ENCODE results near the gene CASP8AP2. TPM values are rescaled to one million over a fixed set of nuclear protein-coding genes. Genes with fewer than 3 reads are reported as not detected.

The CASP8AP2 gene
- polyA plus RNA-seq, 2 of the 4 experiments (the other 2 are of a cell fraction), result 8.2 to 13.6 TPM

GRCh38 chr6:89817481-89817880 is 12.2 kb upstream of the CASP8AP2 start:
- Histone ChIP-seq H3K4me3 (no peak overlapping the region), H3K4me1 (peaks cover 16% of the 10 kb centered on the region), H3K9me3 (no peaks in the 10 kb centered on the region), H3K4me2 (peak overlapping the region; percentile 63; the same call in 2 of the 3 replicates), H3K27ac (no peak overlapping the region)
- TF ChIP-seq REST (IDR thresholded peaks at IDR 0.05), result no peak
- no peak for TF ChIP-seq TFCP2L1 (CRISPR knock-in tag; IDR thresholded peaks at IDR 0.05)
- TF ChIP-seq BCL3 (IDR thresholded peaks at IDR 0.05), result no peak
- TF ChIP-seq HEYL (CRISPR knock-in tag; IDR thresholded peaks at IDR 0.05), result no peak
- no peak for TF ChIP-seq CHD4 (IDR thresholded peaks at IDR 0.05; ENCODE audit: borderline replicate concordance)
- TF ChIP-seq RCOR1 (IDR thresholded peaks at IDR 0.05; ENCODE audit: low read depth, low read length), result no peak
- no peak for TF ChIP-seq GATA3 (IDR thresholded peaks at IDR 0.05; ENCODE audit: borderline replicate concordance)
- TF ChIP-seq SMC3 (IDR thresholded peaks at IDR 0.05), result no peak
- TF ChIP-seq CEBPB (IDR thresholded peaks at IDR 0.05), result no peak
- 85% methylated on average over 3 of the region's 3 CpGs for whole genome bisulfite sequencing (ENCODE audit: missing lambda C conversion rate)
- FAIRE-seq (no peak), DNase-seq (ENCODE audit: low read depth in 1 of 2, low spot score in 1 of 2) (no peak), ATAC-seq (no peak)
- ChIA-PET CTCF (interaction anchor here (0.6 kb wide), 1 partner anchor 25 kb away, joined by 3 read pairs; no protein-coding TSS in a partner anchor), POLR2A (no interaction called here)

GRCh38 chr6:89818977-89819335 is 10.7 kb upstream of the CASP8AP2 start:
- H3K4me3 ChIP-seq, result peak overlapping the region; percentile 69
- ChIA-PET POLR2A (interaction anchor here (1.9 kb wide), 1 partner anchor 10 kb away, joined by 31 read pairs; the partner anchor contains the start of gene CASP8AP2), CTCF (interaction anchor here (0.6 to 1.6 kb wide), 3 partner anchors 10 to 70 kb away, joined by 3 to 4 read pairs (median 3); no protein-coding TSS in a partner anchor)
- no peak for FAIRE-seq
- peak overlapping the region; percentile 80 to 91 for H3K27ac ChIP-seq
- peaks cover 16% of the 10 kb centered on the region for H3K4me1 ChIP-seq
- H3K4me2 ChIP-seq, result peak overlapping the region; percentile 63
- under 1% methylated on average over 14 of the region's 14 CpGs for WGBS (ENCODE audit: missing lambda C conversion rate)
- DNase-seq (ENCODE audit: low read depth in 1 of 2, low spot score in 1 of 2), result peak in 1 of 2 experiments; percentile 21
- TF ChIP-seq FOXS1 (CRISPR knock-in tag; IDR thresholded peaks at IDR 0.05), result no peak
- TF ChIP-seq ELK1 (IDR thresholded peaks at IDR 0.05; ENCODE audit: low read depth, low read length), result no peak
- no peak for TF ChIP-seq RAD21 (conservative IDR thresholded peaks at IDR 0.05 in 1 of 2, IDR thresholded peaks at IDR 0.05 in 1 of 2)
- no peak for TF ChIP-seq PHF8 (IDR thresholded peaks at IDR 0.05; ENCODE audit: borderline replicate concordance, low read depth)
- TF ChIP-seq FOSB (CRISPR knock-in tag; IDR thresholded peaks at IDR 0.05), result no peak
- no peak for TF ChIP-seq CBX8 (IDR thresholded peaks at IDR 0.05)
- TF ChIP-seq ZFP36 (IDR thresholded peaks at IDR 0.05; ENCODE audit: borderline replicate concordance, partially characterized antibody), result no peak
- no peak for TF ChIP-seq HEYL (CRISPR knock-in tag; IDR thresholded peaks at IDR 0.05)
- no peak for TF ChIP-seq TP53 (CRISPR knock-in tag; IDR thresholded peaks at IDR 0.05)
- TF ChIP-seq SREBF2 (IDR thresholded peaks at IDR 0.05), result no peak
- no peak for TF ChIP-seq CHD2 (IDR thresholded peaks at IDR 0.05; ENCODE audit: low read length, partially characterized antibody)
- no peak for TF ChIP-seq HOXB13 (CRISPR knock-in tag; IDR thresholded peaks at IDR 0.05; ENCODE audit: low read depth)
- no peak for TF ChIP-seq CBX2 (IDR thresholded peaks at IDR 0.05; ENCODE audit: borderline replicate concordance, low read depth)
- no peak for TF ChIP-seq ZC3H11A (IDR thresholded peaks at IDR 0.05)
- no peak for TF ChIP-seq RFX5 (IDR thresholded peaks at IDR 0.05)
- TF ChIP-seq HOXB5 (CRISPR knock-in tag; IDR thresholded peaks at IDR 0.05), result no peak
- TF ChIP-seq FOSL2 (IDR thresholded peaks at IDR 0.05), result no peak
- TF ChIP-seq FOSL2 (CRISPR knock-in tag; IDR thresholded peaks at IDR 0.05), result no peak
- no peaks in the 10 kb centered on the region for H3K9me3 ChIP-seq
- ATAC-seq, result peak; percentile 47 to 60
